Measurements from ENCODE around the gene LRATD1. TPM values are rescaled to one million over a fixed set of nuclear protein-coding genes. Genes with fewer than 3 reads are reported as not detected.

Gene LRATD1
- total RNA-seq, 1 experiment from 2014 or later = 35.4 TPM

DNA sequence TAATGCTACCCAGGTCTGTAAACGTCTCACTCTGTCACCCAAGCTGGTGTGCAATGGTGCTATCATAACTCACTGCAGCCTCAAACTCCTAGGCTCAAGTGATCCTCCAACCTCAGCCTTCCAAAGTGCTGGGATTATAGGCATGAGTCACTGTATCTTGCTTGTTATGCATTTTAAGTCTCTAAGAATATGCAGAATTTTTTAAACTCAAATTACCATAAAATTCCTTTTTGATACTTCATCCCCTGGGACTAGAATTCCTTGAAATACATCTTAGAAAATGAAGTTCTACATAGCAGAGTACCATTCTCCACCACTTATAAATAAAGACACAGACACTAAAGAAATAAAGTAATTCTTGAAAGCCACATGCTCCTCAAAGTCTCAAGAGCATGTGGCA is 30.2 kb upstream of the LRATD1 start:
- H4K20me1 ChIP-seq (ENCODE audit: low read length) = no peaks in the 10 kb centered on the region
- no peaks in the 10 kb centered on the region for H3K79me2 ChIP-seq (ENCODE audit: low read length)
- no TSS peak for BruUV-seq (replicated peaks)
- DNase-seq = no peak
- ChIA-PET CTCF (no interaction called here), POLR2A (ENCODE audit: unreplicated experiment) (no interaction called here)
- no peaks in the 10 kb centered on the region for H3K9me3 ChIP-seq (ENCODE audit: low read length)
- H3F3A ChIP-seq (ENCODE audit: low read length, unreplicated experiment) = no peaks in the 10 kb centered on the region
- no peak for ATAC-seq
- no peaks in the 10 kb centered on the region for H3K27me3 ChIP-seq (ENCODE audit: low read length)
- H3K4me2 ChIP-seq (ENCODE audit: low read length) = no peak overlapping the region
- H3K27ac ChIP-seq (ENCODE audit: low read length) = no peak overlapping the region
- no peak overlapping the region for H3K4me3 ChIP-seq (ENCODE audit: low read length)
- no peak overlapping the region for H2AFZ ChIP-seq (ENCODE audit: low read length)
- intact Hi-C loops (cut with micrococcal nuclease) = no loop called here
- H3K36me3 ChIP-seq (ENCODE audit: low read depth, low read length) = no peaks in the 10 kb centered on the region
- H3K9ac ChIP-seq (ENCODE audit: low read length) = no peak overlapping the region
- no peaks in the 10 kb centered on the region for H3K4me1 ChIP-seq (ENCODE audit: insufficient read depth, low read length)
- no peaks in the 10 kb centered on the region for H3K9me2 ChIP-seq (replicated peaks; ENCODE audit: low read length)
- TF ChIP-seq EZH2phosphoT487 (IDR thresholded peaks at IDR 0.05; ENCODE audit: borderline replicate concordance, low read length) = no peak
- no peak for TF ChIP-seq EZH2 (IDR thresholded peaks at IDR 0.05; ENCODE audit: low read length, unreplicated experiment)
- no peak for TF ChIP-seq CTCF (conservative IDR thresholded peaks at IDR 0.05; ENCODE audit: low read depth, low read length)

DNA sequence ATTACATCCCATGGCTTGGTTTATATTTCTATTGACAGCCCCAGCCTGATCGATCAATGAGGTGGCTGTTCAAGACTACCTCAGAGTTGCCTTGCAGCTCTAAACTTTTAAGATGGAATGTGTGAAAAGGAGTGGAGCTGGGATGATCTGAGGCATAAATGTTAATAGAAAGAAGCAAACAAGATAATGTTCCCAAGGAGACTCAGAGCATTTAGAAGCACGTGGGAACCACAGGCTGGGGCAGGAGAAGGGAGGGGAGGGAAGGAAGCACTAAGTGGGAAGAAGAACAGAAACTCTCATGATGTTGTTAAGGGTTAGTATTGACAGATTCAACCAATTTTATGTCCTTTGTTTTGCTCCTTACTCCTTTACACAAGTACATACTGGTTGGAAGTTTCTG is 28.8 kb upstream of the LRATD1 start:
- Histone ChIP-seq H3K27ac (ENCODE audit: low read length) (no peak overlapping the region), H3K4me1 (ENCODE audit: insufficient read depth, low read length) (no peaks in the 10 kb centered on the region), H3K4me3 (ENCODE audit: low read length) (no peak overlapping the region), H3K9me2 (replicated peaks; ENCODE audit: low read length) (no peaks in the 10 kb centered on the region), H3K36me3 (ENCODE audit: low read depth, low read length) (no peaks in the 10 kb centered on the region), H3K9me3 (ENCODE audit: low read length) (no peaks in the 10 kb centered on the region), H2AFZ (ENCODE audit: low read length) (no peak overlapping the region), H3K27me3 (ENCODE audit: low read length) (no peaks in the 10 kb centered on the region), H3K79me2 (ENCODE audit: low read length) (no peaks in the 10 kb centered on the region), H3K4me2 (ENCODE audit: low read length) (no peak overlapping the region), H3F3A (ENCODE audit: low read length, unreplicated experiment) (no peaks in the 10 kb centered on the region), H3K9ac (ENCODE audit: low read length) (no peak overlapping the region), H4K20me1 (ENCODE audit: low read length) (no peaks in the 10 kb centered on the region)
- BruUV-seq (replicated peaks) = no TSS peak
- no peak for DNase-seq
- no peak for TF ChIP-seq EZH2phosphoT487 (IDR thresholded peaks at IDR 0.05; ENCODE audit: borderline replicate concordance, low read length)
- no peak for TF ChIP-seq EZH2 (IDR thresholded peaks at IDR 0.05; ENCODE audit: low read length, unreplicated experiment)
- no peak for TF ChIP-seq CTCF (conservative IDR thresholded peaks at IDR 0.05; ENCODE audit: low read depth, low read length)
- ChIA-PET POLR2A (ENCODE audit: unreplicated experiment) (no interaction called here), CTCF (no interaction called here)
- intact Hi-C loops (cut with micrococcal nuclease) = no loop called here
- ATAC-seq = no peak

- H3K4me2 ChIP-seq (ENCODE audit: low read length) = no peak overlapping the region
- no TSS peak for BruUV-seq (replicated peaks)
- no peak overlapping the region for H3K9ac ChIP-seq (ENCODE audit: low read length)
- TF ChIP-seq CTCF (conservative IDR thresholded peaks at IDR 0.05; ENCODE audit: low read depth, low read length) (no peak), EZH2phosphoT487 (IDR thresholded peaks at IDR 0.05; ENCODE audit: borderline replicate concordance, low read length) (no peak), EZH2 (IDR thresholded peaks at IDR 0.05; ENCODE audit: low read length, unreplicated experiment) (no peak)
- DNase-seq (no peak), ATAC-seq (no peak)
- CTCF ChIA-PET = no interaction called here
- no peaks in the 10 kb centered on the region for H3K79me2 ChIP-seq (ENCODE audit: low read length)
- no peak overlapping the region for H2AFZ ChIP-seq (ENCODE audit: low read length)
- no peaks in the 10 kb centered on the region for H3K9me2 ChIP-seq (replicated peaks; ENCODE audit: low read length)
- H4K20me1 ChIP-seq (ENCODE audit: low read length) = no peaks in the 10 kb centered on the region
- no peaks in the 10 kb centered on the region for H3K27me3 ChIP-seq (ENCODE audit: low read length)
- no peaks in the 10 kb centered on the region for H3K36me3 ChIP-seq (ENCODE audit: low read depth, low read length)
- no peaks in the 10 kb centered on the region for H3K4me1 ChIP-seq (ENCODE audit: insufficient read depth, low read length)
- H3K9me3 ChIP-seq (ENCODE audit: low read length) = no peaks in the 10 kb centered on the region
- H3K4me3 ChIP-seq (ENCODE audit: low read length) = no peak overlapping the region
- intact Hi-C loops (cut with micrococcal nuclease) = no loop called here
- no peaks in the 10 kb centered on the region for H3F3A ChIP-seq (ENCODE audit: low read length, unreplicated experiment)
- H3K27ac ChIP-seq (ENCODE audit: low read length) = no peak overlapping the region
- POLR2A ChIA-PET (ENCODE audit: unreplicated experiment) = no interaction called here
Measured at GRCh38 chr2:14608245-14608644, 24.3 kb upstream of the LRATD1 start.
